Vagina (tissue), 2 donors: ENCODE measurements around the gene LIF. TPM values are rescaled to one million over a fixed set of nuclear protein-coding genes. Genes with fewer than 3 reads are reported as not detected.

ENCODE experiments used
- DNase-seq, 2 donors: peaks; one replicate each; pipeline ENCODE4 v3.0.0-alpha.2; 2017; ENCODE audit errors: extremely low spot score in 2 of 2
- H3K27ac ChIP-seq: fragments of 200-600 bp; sonication (generic); one replicate; pipeline ENCODE4 v1.5.1; 2019
- H3K27me3 ChIP-seq: fragments of 200-600 bp; sonication (generic); one replicate; pipeline ENCODE4 v1.5.1; 2019
- H3K36me3 ChIP-seq, 2 donors: fragments of 200-600 bp; sonication (generic); one replicate each; pipeline ENCODE4 v1.5.1; 2017 to 2019
- H3K4me1 ChIP-seq: fragments of 200-600 bp; sonication (generic); one replicate; pipeline ENCODE4 v1.5.1; 2019
- H3K4me3 ChIP-seq, 2 donors: fragments of 200-600 bp; sonication (generic); 1 replicate in 1 of 2; 2 replicates in 1 of 2; pipeline ENCODE4 v1.5.1; 2016 to 2019
- H3K9me3 ChIP-seq: fragments of 200-600 bp; sonication (generic); one replicate; pipeline ENCODE4 v1.5.1; 2019
- CTCF ChIP-seq, 3 experiments: fragments of 450-650 bp in 2 of 3; fragments of 200-600 bp in 1 of 3; sonication (generic) in 1 of 3; IDR thresholded peaks; one replicate each; pipeline ENCODE4 v1.5.1; 2017 to 2019; ENCODE audit warnings: antibody characterized with exemption in 3 of 3, mild to moderate bottlenecking in 2 of 3, moderate library complexity in 2 of 3
- POLR2A ChIP-seq, 2 donors: fragments of 450-650 bp; IDR thresholded peaks; one replicate each; pipeline ENCODE4 v1.6.1; 2017; ENCODE audit warnings: antibody characterized with exemption in 2 of 2, mild to moderate bottlenecking in 2 of 2, moderate library complexity in 2 of 2
- POLR2AphosphoS5 ChIP-seq, 2 donors: sonication (generic); formaldehyde crosslinking; IDR thresholded peaks; one replicate each; pipeline ENCODE4 v1.9.0; 2017; ENCODE audit warnings: antibody characterized with exemption in 2 of 2, mild to moderate bottlenecking in 2 of 2, low read depth in 1 of 2; ENCODE audit not compliant: insufficient read depth in 1 of 2
- intact Hi-C: fragments of 100-400 bp; cut with DNase I; formaldehyde crosslinking; loops from one replicate; pipeline ENCODE4 v1.15.1; 2023
- total RNA-seq: library from RNA; depleted of rRNA; stranded (reverse); fragments of >200 nt; gene quantifications from one replicate; pipeline ENCODE4 v1.2.3, GENCODE V29; 2016

LIF gene
- total RNA-seq, 1 donor from 2014 or later, result 0.49 TPM

DNA sequence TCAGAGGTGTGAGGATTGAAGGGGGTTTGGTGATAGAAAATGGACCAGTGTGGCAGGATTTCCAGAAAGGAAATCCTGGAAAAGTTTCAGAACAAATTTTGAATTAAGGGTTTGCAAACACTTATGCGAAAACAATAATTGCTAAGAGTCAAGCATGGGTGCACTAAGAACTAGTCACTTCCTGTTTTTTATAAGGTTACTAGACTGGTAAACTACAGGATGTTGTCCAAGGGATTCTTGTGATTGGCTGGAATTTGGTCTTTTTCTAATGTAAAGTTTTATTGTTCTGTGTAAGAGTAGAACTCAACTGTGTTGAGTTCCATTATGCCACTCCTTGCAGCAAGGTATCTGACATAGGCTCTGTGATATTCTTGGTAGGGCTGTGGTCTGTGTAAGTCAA is 54.1 kb downstream of the LIF start:
- H3K4me3 ChIP-seq, result no peak overlapping the region
- H3K27me3 ChIP-seq, result no peaks in the 10 kb centered on the region
- intact Hi-C loops, result no loop called here
- no peaks in the 10 kb centered on the region for H3K9me3 ChIP-seq
- peaks cover 24% of the 10 kb centered on the region for H3K4me1 ChIP-seq
- no peaks in the 10 kb centered on the region for H3K36me3 ChIP-seq
- TF ChIP-seq POLR2A (IDR thresholded peaks at IDR 0.05), result no peak
- no peak for TF ChIP-seq CTCF (IDR thresholded peaks at IDR 0.05)
- no peak for TF ChIP-seq POLR2AphosphoS5 (IDR thresholded peaks at IDR 0.05; ENCODE audit: insufficient read depth in 1 of 2, low read depth in 1 of 2)
- DNase-seq, result no peak
- no peak overlapping the region for H3K27ac ChIP-seq

DNA sequence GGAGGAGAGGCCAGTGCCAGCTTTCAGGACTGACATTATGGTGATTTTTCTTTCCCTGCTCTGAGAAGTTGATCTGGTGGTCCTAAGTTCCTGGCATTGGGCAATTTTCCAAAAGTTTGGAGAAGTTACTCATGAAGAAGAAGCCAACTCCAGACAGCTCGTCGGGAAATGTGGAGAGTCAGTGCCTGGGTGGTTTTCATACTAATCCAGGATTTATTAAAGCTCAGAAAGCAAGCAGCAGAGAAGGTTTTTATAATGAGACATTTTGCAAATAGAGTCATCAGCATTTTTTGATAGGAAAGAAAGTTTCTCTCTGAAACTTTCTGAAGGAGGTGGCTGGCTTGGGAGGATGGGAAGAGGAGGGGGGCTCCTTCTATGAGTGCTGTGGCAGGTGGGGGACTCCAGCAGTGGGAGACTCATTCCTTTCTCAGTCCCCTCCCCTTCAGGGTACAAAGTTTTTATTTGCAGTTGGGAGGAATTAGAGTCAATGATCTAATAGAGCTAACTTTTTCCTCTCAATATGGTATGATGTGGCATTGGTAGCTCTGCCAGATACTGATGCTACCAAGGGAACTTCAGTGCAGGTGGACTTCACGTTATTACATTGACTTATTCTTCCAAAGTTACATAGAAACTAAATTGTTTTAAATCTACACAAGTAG is 55.4 kb downstream of the LIF start:
- Histone ChIP-seq H3K4me3 (no peak overlapping the region), H3K4me1 (peaks cover 12% of the 10 kb centered on the region), H3K9me3 (no peaks in the 10 kb centered on the region), H3K36me3 (no peaks in the 10 kb centered on the region), H3K27ac (no peak overlapping the region), H3K27me3 (no peaks in the 10 kb centered on the region)
- no peak for DNase-seq
- TF ChIP-seq POLR2AphosphoS5 (IDR thresholded peaks at IDR 0.05; ENCODE audit: insufficient read depth in 1 of 2, low read depth in 1 of 2) (no peak), CTCF (IDR thresholded peaks at IDR 0.05) (no peak), POLR2A (IDR thresholded peaks at IDR 0.05) (no peak)
- intact Hi-C loops, result no loop called here

- Histone ChIP-seq H3K4me1 (peaks cover 6% of the 10 kb centered on the region), H3K36me3 (no peaks in the 10 kb centered on the region), H3K27me3 (no peaks in the 10 kb centered on the region), H3K4me3 (no peak overlapping the region), H3K9me3 (no peaks in the 10 kb centered on the region), H3K27ac (no peak overlapping the region)
- intact Hi-C loops, result no loop called here
- DNase-seq, result no peak
- TF ChIP-seq CTCF (IDR thresholded peaks at IDR 0.05) (no peak), POLR2AphosphoS5 (IDR thresholded peaks at IDR 0.05; ENCODE audit: insufficient read depth in 1 of 2, low read depth in 1 of 2) (no peak), POLR2A (IDR thresholded peaks at IDR 0.05) (no peak)
Observed at GRCh38 chr22:30190574-30190973, 56.0 kb downstream of the LIF start.

Other genes with a start within 250 kb of the LIF start
- not detected for gene HORMAD2, start 166.3 kb downstream of the LIF start, total RNA-seq
- gene OSM, start 20.1 kb upstream of the LIF start, total RNA-seq, result not detected
- gene CASTOR1, start 42.7 kb upstream of the LIF start, total RNA-seq, result 51.8 TPM
- 51.3 TPM for gene TBC1D10A, start 80.2 kb upstream of the LIF start, total RNA-seq
- 78.3 TPM for gene SF3A1, start 110.1 kb upstream of the LIF start, total RNA-seq
- 4.2 TPM for gene CCDC157, start 110.2 kb upstream of the LIF start, total RNA-seq
- 17.4 TPM for gene RNF215, start 140.7 kb upstream of the LIF start, total RNA-seq
- gene SEC14L2, start 150.3 kb upstream of the LIF start, total RNA-seq, result 20.6 TPM
- 21.1 TPM for gene MTFP1, start 179.0 kb upstream of the LIF start, total RNA-seq
- gene SEC14L3, start 225.3 kb upstream of the LIF start, total RNA-seq, result not detected